Measurements from ENCODE around the gene TCEA2. TPM values are rescaled to one million over a fixed set of nuclear protein-coding genes. Genes with fewer than 3 reads are reported as not detected.

TCEA2 gene
- total and polyA plus RNA-seq, 9 of the 15 experiments (the other 6 are each of a cell fraction or from before 2014, with no cell fraction given), result 1.4 to 28.7 (median 5.4) TPM

DNA sequence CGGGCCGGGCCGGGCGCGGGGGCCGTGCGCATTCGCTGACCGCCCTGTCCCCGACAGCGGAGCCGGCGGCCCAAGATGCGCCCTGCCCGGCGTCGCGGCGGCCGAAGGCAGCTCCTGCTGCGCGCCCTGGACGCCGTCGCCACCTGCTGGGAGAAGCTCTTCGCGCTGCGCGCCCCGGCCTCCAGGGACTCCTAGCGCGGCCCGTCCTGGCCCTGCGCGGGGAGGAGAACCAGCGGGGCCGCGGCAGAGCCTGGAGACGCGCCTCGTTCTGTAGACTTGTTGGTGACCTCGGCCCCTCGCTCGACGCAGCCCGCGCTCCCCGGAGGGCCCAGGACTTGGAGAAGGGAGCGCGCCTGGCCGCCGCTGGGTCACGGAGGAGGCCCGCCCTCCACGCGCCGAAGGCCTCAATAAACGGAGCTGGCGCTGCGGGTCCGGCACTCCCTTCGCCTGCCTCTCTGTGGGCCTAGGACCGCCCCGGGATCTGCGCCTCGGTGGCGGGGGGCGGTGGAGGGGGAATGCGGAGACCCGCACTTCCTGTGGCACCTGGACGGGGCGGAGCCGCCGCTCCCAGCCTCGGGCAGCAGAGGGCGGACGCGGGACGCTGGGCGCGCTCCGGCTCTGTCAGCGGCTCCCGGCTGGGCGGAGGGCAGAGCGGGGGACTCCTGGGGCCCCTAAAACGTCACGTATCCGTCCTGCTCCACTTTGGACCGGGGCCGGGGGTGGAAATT lies 24.3 kb upstream of the TCEA2 start:
- in situ Hi-C loops (cut with MboI) (no loop called here), intact Hi-C loops (cut with micrococcal nuclease) (loop anchor here (2.0 to 5.0 kb wide), 3 partner anchors 16 to 501 kb away; partner anchors contain the start of gene PTK6)
- Histone ChIP-seq H3K4me2 (ENCODE audit: insufficient read depth, low read length) (peak overlapping the region; percentile 74), H3K79me2 (ENCODE audit: control insufficient read depth, insufficient read depth, low read length) (no peaks in the 10 kb centered on the region; the same call in 2 of the 3 replicates), H3K9me1 (ENCODE audit: control insufficient read depth, insufficient read depth, low read length) (peaks cover 3% of the 10 kb centered on the region), H2AFZ (ENCODE audit: low read depth, low read length) (peak overlapping the region; percentile 96), H3K27me3 (ENCODE audit: control insufficient read depth in 2 of 2, insufficient read depth in 2 of 2, low read length in 2 of 2) (no peaks in the 10 kb centered on the region), H3K27ac (ENCODE audit: extremely low read depth, low read depth, low read length) (peak overlapping the region; percentile 83), H3K9me3 (replicated peaks; ENCODE audit: control insufficient read depth, insufficient read depth, low read depth, low read length) (no peaks in the 10 kb centered on the region), H4K20me1 (replicated peaks; ENCODE audit: control insufficient read depth, insufficient read depth, low read length) (no peaks in the 10 kb centered on the region), H3K4me1 (replicated peaks in 1 of 2; ENCODE audit: control insufficient read depth in 2 of 2, insufficient read depth in 2 of 2, low read length in 2 of 2) (peaks cover 33 to 85% of the 10 kb centered on the region in 2 experiments), H3K4me3 (peak overlapping the region; percentile 51), H3K36me3 (ENCODE audit: control insufficient read depth, insufficient read depth, low read length) (peaks cover 16% of the 10 kb centered on the region; the same call in 2 of the 3 replicates), H3K9ac (ENCODE audit: insufficient read depth in 1 of 2, low read depth in 2 of 2, low read length in 2 of 2) (peak overlapping the region; percentile 69 to 92; a peak in 3 of 4 replicates)
- peak; percentile 84 to 89 (median 86) for DNase-seq (ENCODE audit: extremely low read depth in 1 of 4, low spot score in 3 of 4)
- POLR2A ChIA-PET, result interaction anchor here (0.6 to 2.0 kb wide), 9 partner anchors 9 to 217 kb away, joined by 3 to 14 read pairs (median 3); partner anchors contain the start of genes PCMTD2 and TCEA2
- peak; percentile 66 for FAIRE-seq
- CTCF ChIA-PET (ENCODE audit: low intra/inter-chr PET ratio), result interaction anchor here (1.0 to 2.1 kb wide), 4 partner anchors 19 to 500 kb away, joined by 3 to 16 read pairs (median 6); partner anchors contain the start of gene PRPF6
- BruUV-seq (replicated peaks), result no TSS peak
- ATAC-seq, result peak; percentile 86
- WGBS (ENCODE audit: insufficient coverage, low coverage, missing lambda C conversion rate), result under 1% methylated on average over 44 of the region's 91 CpGs
- TF ChIP-seq EP400 (IDR thresholded peaks at IDR 0.05) (peak; percentile 15; the same call in 1 of the 2 replicates), NONO (IDR thresholded peaks at IDR 0.05; ENCODE audit: low read depth in 2 of 2, low read length in 1 of 2) (0 out of 4 replicates have a peak, but pooled peaks of 1 of the 2 experiments have one; percentile 65), ZNF175 (CRISPR knock-in tag; IDR thresholded peaks at IDR 0.05; ENCODE audit: low read depth) (no peak), ZNF707 (CRISPR knock-in tag; conservative IDR thresholded peaks at IDR 0.05) (no peak), FOXK2 (conservative IDR thresholded peaks at IDR 0.05 in 1 of 2, IDR thresholded peaks at IDR 0.05 in 1 of 2; ENCODE audit: low read depth in 2 of 2) (no peak), PHF8 (IDR thresholded peaks at IDR 0.05; ENCODE audit: borderline replicate concordance, low read length) (peak; percentile 65; the same call in 1 of the 2 replicates), ZEB2 (IDR thresholded peaks at IDR 0.05) (0 out of 2 replicates have a peak, but pooled peaks have one; percentile 18), SP1 (CRISPR knock-in tag; IDR thresholded peaks at IDR 0.05) (peak; percentile 69), SETDB1 (IDR thresholded peaks at IDR 0.05; ENCODE audit: low read length) (no peak), MAFF (IDR thresholded peaks at IDR 0.05; ENCODE audit: low read length) (no peak), STAT6 (CRISPR knock-in tag; IDR thresholded peaks at IDR 0.05) (0 out of 2 replicates have a peak, but pooled peaks have one; percentile 71), FOXM1 (IDR thresholded peaks at IDR 0.05; ENCODE audit: low read depth) (no peak), FOXM1 (CRISPR knock-in tag; IDR thresholded peaks at IDR 0.05; ENCODE audit: low read depth) (peak; percentile 33; the same call in 1 of the 2 replicates), SOX6 (IDR thresholded peaks at IDR 0.05) (0 out of 2 replicates have a peak, but pooled peaks have one; percentile 13)
- TF ChIP-seq, protein P1, sequence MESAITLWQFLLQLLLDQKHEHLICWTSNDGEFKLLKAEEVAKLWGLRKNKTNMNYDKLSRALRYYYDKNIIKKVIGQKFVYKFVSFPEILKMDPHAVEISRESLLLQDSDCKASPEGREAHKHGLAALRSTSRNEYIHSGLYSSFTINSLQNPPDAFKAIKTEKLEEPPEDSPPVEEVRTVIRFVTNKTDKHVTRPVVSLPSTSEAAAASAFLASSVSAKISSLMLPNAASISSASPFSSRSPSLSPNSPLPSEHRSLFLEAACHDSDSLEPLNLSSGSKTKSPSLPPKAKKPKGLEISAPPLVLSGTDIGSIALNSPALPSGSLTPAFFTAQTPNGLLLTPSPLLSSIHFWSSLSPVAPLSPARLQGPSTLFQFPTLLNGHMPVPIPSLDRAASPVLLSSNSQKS (CRISPR knock-in tag; IDR thresholded peaks at IDR 0.05), result no peak
- TF ChIP-seq, protein P2, sequence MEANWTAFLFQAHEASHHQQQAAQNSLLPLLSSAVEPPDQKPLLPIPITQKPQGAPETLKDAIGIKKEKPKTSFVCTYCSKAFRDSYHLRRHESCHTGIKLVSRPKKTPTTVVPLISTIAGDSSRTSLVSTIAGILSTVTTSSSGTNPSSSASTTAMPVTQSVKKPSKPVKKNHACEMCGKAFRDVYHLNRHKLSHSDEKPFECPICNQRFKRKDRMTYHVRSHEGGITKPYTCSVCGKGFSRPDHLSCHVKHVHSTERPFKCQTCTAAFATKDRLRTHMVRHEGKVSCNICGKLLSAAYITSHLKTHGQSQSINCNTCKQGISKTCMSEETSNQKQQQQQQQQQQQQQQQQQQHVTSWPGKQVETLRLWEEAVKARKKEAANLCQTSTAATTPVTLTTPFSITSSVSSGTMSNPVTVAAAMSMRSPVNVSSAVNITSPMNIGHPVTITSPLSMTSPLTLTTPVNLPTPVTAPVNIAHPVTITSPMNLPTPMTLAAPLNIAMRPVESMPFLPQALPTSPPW (CRISPR knock-in tag; IDR thresholded peaks at IDR 0.05), result peak; percentile 79
